GM12801 (cell line): Measurements from ENCODE around the gene IQSEC3.

Experiments used
- CTCF ChIP-seq: IDR thresholded peaks from one replicate; pipeline ENCODE4 v1.5.1; 2011; ENCODE audit warnings: control low read depth; ENCODE audit not compliant: insufficient read length; ENCODE audit errors: extremely low read depth

IQSEC3 gene

GRCh38 chr12:96543-96942, 30.0 kb downstream of the IQSEC3 start:
- no peak for TF ChIP-seq CTCF

- no peak for TF ChIP-seq CTCF
These were observed 32.4 kb downstream of the IQSEC3 start for GRCh38 chr12:98924-99352.

GRCh38 chr12:99605-100004, 33.0 kb downstream of the IQSEC3 start:
- no peak for TF ChIP-seq CTCF

GRCh38 chr12:101969-102878, 35.7 kb downstream of the IQSEC3 start:
- no peak for TF ChIP-seq CTCF

GRCh38 chr12:102879-103168, 36.3 kb downstream of the IQSEC3 start:
- no peak for TF ChIP-seq CTCF

- TF ChIP-seq CTCF: no peak
These were observed 36.8 kb downstream of the IQSEC3 start for GRCh38 chr12:103169-103981.

GRCh38 chr12:104551-105081, 38.0 kb downstream of the IQSEC3 start:
- TF ChIP-seq CTCF: no peak
